Smooth muscle cell (in vitro differentiated cells): Measurements from ENCODE around the gene CEP350. TPM values are rescaled to one million over a fixed set of nuclear protein-coding genes. Genes with fewer than 3 reads are reported as not detected.

Experiments
- DNase-seq: peaks from one replicate; lab custom pipeline; 2025; ENCODE audit not compliant: unreplicated experiment; lab: John Stamatoyannopoulos, UW
- H2AFZ ChIP-seq: fragments of 200-600 bp; sonication (generic); 2 replicates; pipeline ENCODE4 v1.6.0; 2016; ENCODE audit warnings: antibody characterized with exemption, low read depth, mild to moderate bottlenecking
- H3F3A ChIP-seq: fragments of 200-600 bp; sonication (generic); 2 replicates; pipeline ENCODE4 v1.6.0; 2017; ENCODE audit warnings: antibody characterized with exemption, low read depth
- H3K27ac ChIP-seq: fragments of 200-600 bp; sonication (generic); 2 replicates; pipeline ENCODE4 v1.5.1; 2016; ENCODE audit warnings: low read depth, mild to moderate bottlenecking
- H3K27me3 ChIP-seq: fragments of 200-600 bp; sonication (generic); 2 replicates; pipeline ENCODE4 v1.6.1; 2016; ENCODE audit warnings: low read depth, mild to moderate bottlenecking
- H3K36me3 ChIP-seq: fragments of 200-600 bp; sonication (generic); 2 replicates; pipeline ENCODE4 v1.5.1; 2016; ENCODE audit warnings: low read depth
- H3K4me1 ChIP-seq: fragments of 200-600 bp; sonication (generic); 2 replicates; pipeline ENCODE4 v1.5.1; 2016; ENCODE audit warnings: low read depth
- H3K4me2 ChIP-seq: fragments of 200-600 bp; sonication (generic); 2 replicates; pipeline ENCODE4 v1.6.0; 2016; ENCODE audit warnings: mild to moderate bottlenecking
- H3K4me3 ChIP-seq: fragments of 200-600 bp; sonication (generic); 2 replicates; pipeline ENCODE4 v1.5.1; 2016; ENCODE audit warnings: mild to moderate bottlenecking
- H3K79me2 ChIP-seq: fragments of 200-600 bp; sonication (generic); 2 replicates; pipeline ENCODE4 v1.6.0; 2016; ENCODE audit warnings: low read depth, mild to moderate bottlenecking
- H3K9ac ChIP-seq: fragments of 200-600 bp; sonication (generic); 2 replicates; pipeline ENCODE4 v1.6.0; 2016; ENCODE audit warnings: low read depth
- H3K9me3 ChIP-seq: fragments of 200-600 bp; sonication (generic); replicated peaks from 2 replicates; pipeline ENCODE4 v1.5.1; 2016; ENCODE audit warnings: low read depth
- H4K20me1 ChIP-seq: fragments of 200-600 bp; sonication (generic); 2 replicates; pipeline ENCODE4 v1.6.0; 2016; ENCODE audit warnings: low read depth
- CTCF ChIP-seq: fragments of 200-600 bp; sonication (generic); IDR thresholded peaks from 2 replicates; pipeline ENCODE4 v1.5.1; 2017; ENCODE audit warnings: borderline replicate concordance, mild to moderate bottlenecking, antibody characterized with exemption; ENCODE audit not compliant: insufficient read depth, poor library complexity, severe bottlenecking
- WGBS: methylation state at CpG from one replicate; pipeline ENCODE4 v1.1.7; 2016; ENCODE audit warnings: low lambda C conversion rate; 5-methylcytosine and 5-hydroxymethylcytosine counted together
- polyA plus RNA-seq: library from polyadenylated mRNA; unstranded; fragments of >200 nt; fragmentation: Nextera tagmentation; extraction: Ambion mirVana; gene quantifications from 2 replicates; pipeline ENCODE4 v1.2.1, GENCODE V29; 2016
- total RNA-seq: library from RNA; depleted of rRNA; stranded (reverse); fragments of >200 nt; gene quantifications from 2 replicates; pipeline ENCODE4 v1.2.3, GENCODE V29; 2014

The CEP350 gene
- total and polyA plus RNA-seq, 2 experiments from 2014 or later, result 17.0 to 35.9 TPM

DNA sequence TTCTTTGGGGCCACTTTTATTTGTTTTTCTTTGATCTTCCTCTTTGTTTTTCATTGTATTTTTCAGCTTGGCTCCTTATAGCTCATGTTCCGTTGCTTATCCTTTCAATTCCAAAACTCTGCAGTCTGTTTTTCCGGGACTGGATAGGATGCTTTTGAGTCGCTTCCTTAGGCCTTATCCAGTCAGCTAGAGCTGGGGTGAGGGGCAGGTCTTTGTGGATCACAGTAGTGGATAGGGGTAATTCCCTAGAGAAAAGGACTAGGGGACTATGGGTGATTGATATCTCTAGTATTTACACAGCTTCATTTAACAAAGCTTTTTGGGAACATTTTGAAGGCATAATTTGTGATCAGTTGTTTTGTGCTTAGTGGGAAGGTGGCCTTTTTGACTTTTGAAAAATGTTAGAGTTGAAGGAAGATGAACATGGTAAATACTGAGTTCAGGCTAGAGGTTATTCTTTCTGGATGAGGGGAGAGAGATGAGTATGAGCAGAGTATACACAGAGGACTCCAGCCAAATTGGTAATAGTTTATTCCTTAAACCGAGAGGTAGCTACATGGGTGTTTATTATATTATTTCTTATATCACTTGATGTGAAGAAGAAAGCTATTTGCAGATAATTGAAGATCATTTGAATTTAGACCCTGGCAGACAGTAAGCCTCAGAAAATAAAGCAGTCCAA, 22.5 kb downstream of the CEP350 start:
- H3K27me3 ChIP-seq, result no peaks in the 10 kb centered on the region
- H3K27ac ChIP-seq, result no peak overlapping the region
- no peak overlapping the region for H3K4me3 ChIP-seq
- no peak overlapping the region for H2AFZ ChIP-seq
- H3K9me3 ChIP-seq, result no peaks in the 10 kb centered on the region
- H3K79me2 ChIP-seq, result peaks cover 98% of the 10 kb centered on the region
- DNase-seq, result no peak
- H3K9ac ChIP-seq, result no peak overlapping the region
- no peaks in the 10 kb centered on the region for H3F3A ChIP-seq
- peaks cover 13% of the 10 kb centered on the region for H3K4me1 ChIP-seq
- TF ChIP-seq CTCF, result no peak
- 84% methylated on average over 4 of the region's 4 CpGs for WGBS
- H3K36me3 ChIP-seq, result no peaks in the 10 kb centered on the region
- H4K20me1 ChIP-seq, result peaks cover 95% of the 10 kb centered on the region
- H3K4me2 ChIP-seq, result no peak overlapping the region

DNA sequence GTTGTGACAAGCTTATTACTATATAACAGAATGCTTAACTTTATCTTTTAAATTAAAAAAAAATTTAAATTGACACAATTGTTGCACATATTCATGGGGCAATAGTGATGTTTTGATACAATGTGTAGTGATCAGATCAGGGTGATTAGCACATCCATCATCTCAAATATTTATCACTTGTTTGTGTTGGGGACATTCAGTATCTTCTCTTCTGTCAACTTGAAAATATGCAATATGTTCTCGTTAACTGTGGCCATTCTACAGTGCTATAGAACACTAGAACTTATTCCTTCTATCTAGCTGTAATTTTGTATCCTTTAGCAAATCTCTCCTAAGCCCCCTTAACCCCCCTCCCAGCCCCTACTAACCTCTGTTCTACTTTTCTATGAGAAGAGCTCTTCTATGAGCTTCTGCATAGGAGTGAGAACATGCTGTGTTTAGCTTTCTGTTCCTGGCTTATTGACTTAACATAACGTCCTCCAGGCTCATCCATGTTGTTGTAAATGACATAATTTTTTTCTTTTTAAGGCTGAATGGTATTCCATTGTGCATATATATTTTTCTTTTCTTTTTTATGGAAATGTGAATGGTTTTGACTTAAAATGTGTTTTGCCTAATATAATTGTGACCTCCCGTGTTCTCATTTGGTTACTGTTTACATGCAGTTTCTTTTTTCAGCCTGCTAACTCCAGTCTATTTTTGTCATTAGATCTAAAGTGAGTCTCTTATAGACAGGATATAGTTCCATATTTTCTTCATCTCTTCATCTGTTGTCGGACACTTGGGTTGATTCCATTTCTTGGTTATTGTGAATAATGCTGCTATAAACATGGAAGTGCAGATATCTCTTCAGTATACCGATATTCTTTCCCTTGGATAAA, 23.8 kb downstream of the CEP350 start:
- no peaks in the 10 kb centered on the region for H3K9me3 ChIP-seq
- no peak overlapping the region for H3K27ac ChIP-seq
- H2AFZ ChIP-seq, result no peak overlapping the region
- peaks cover 98% of the 10 kb centered on the region for H3K79me2 ChIP-seq
- H3K27me3 ChIP-seq, result no peaks in the 10 kb centered on the region
- no peak for DNase-seq
- no peak for TF ChIP-seq CTCF
- no peak overlapping the region for H3K4me3 ChIP-seq
- H3F3A ChIP-seq, result no peaks in the 10 kb centered on the region
- H3K9ac ChIP-seq, result no peak overlapping the region
- H3K36me3 ChIP-seq, result no peaks in the 10 kb centered on the region
- 94% methylated on average over 5 of the region's 5 CpGs for WGBS
- no peak overlapping the region for H3K4me2 ChIP-seq
- peaks cover 13% of the 10 kb centered on the region for H3K4me1 ChIP-seq
- H4K20me1 ChIP-seq, result peaks cover 96% of the 10 kb centered on the region

DNA sequence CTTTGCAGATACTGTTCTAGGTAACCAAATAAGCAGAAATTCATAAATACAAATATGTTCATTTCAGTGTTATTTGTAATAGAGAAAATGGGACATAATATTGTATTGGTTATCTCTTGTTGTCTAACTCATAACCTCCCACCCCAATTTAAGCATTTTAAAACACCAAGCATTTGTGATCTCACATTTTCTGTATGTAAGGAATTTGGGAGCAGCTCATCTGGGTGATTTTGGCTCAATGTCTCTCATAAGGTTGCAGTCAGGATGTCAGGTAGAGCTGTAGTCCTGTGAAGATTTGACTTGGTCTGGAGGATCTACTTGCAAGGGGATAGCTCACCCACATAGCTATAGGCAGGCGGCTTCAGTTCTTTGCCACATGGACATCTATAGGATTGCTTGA, 29.5 kb downstream of the CEP350 start:
- Histone ChIP-seq H4K20me1 (peaks cover 74% of the 10 kb centered on the region), H3F3A (no peaks in the 10 kb centered on the region), H2AFZ (no peak overlapping the region), H3K9me3 (no peaks in the 10 kb centered on the region), H3K4me1 (no peaks in the 10 kb centered on the region), H3K36me3 (no peaks in the 10 kb centered on the region), H3K27ac (no peak overlapping the region), H3K4me3 (no peak overlapping the region), H3K9ac (no peak overlapping the region), H3K27me3 (no peaks in the 10 kb centered on the region), H3K4me2 (no peak overlapping the region), H3K79me2 (peaks cover 70% of the 10 kb centered on the region)
- WGBS, result 90% methylated on average over 1 of the region's 1 CpG
- DNase-seq, result no peak
- no peak for TF ChIP-seq CTCF

DNA sequence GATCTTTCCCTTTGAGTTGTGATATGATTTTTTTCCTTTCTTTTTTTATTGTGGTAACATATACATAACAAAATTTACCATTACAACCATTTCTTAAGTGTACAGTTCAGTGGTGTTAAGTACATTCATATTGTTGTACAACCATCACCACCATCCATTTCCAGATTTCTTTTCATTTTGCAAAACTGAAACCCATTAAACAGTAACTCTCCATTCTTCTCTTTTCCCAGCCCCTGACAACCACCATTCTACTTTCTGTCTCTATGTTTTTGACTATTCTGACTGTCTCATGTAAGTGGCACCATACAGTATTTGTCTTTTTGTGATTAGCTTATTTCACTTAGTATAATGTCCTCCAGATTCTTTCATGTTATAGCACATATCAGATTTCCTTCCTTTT, 30.3 kb downstream of the CEP350 start:
- no peak overlapping the region for H2AFZ ChIP-seq
- no peaks in the 10 kb centered on the region for H3K36me3 ChIP-seq
- H3K4me1 ChIP-seq, result no peaks in the 10 kb centered on the region
- H3K9ac ChIP-seq, result no peak overlapping the region
- H3K9me3 ChIP-seq, result no peaks in the 10 kb centered on the region
- no peak overlapping the region for H3K27ac ChIP-seq
- TF ChIP-seq CTCF, result no peak
- H3F3A ChIP-seq, result no peaks in the 10 kb centered on the region
- H3K27me3 ChIP-seq, result no peaks in the 10 kb centered on the region
- no peak overlapping the region for H3K4me2 ChIP-seq
- no peak overlapping the region for H3K4me3 ChIP-seq
- H3K79me2 ChIP-seq, result peaks cover 61% of the 10 kb centered on the region
- no peak for DNase-seq
- peaks cover 67% of the 10 kb centered on the region for H4K20me1 ChIP-seq
